ENCODE measurements around the gene DRC7. TPM values are rescaled to one million over a fixed set of nuclear protein-coding genes. Genes with fewer than 3 reads are reported as not detected.
A peak's percentile ranks its signal among the peaks of the same experiment; 100 is the strongest.

The DRC7 gene
- total and polyA plus RNA-seq, 10 of the 15 experiments (the other 5 are each of a cell fraction or from before 2014, with no cell fraction given) = 0.06 to 0.49 (median 0.14) TPM; not detected in 4

DNA sequence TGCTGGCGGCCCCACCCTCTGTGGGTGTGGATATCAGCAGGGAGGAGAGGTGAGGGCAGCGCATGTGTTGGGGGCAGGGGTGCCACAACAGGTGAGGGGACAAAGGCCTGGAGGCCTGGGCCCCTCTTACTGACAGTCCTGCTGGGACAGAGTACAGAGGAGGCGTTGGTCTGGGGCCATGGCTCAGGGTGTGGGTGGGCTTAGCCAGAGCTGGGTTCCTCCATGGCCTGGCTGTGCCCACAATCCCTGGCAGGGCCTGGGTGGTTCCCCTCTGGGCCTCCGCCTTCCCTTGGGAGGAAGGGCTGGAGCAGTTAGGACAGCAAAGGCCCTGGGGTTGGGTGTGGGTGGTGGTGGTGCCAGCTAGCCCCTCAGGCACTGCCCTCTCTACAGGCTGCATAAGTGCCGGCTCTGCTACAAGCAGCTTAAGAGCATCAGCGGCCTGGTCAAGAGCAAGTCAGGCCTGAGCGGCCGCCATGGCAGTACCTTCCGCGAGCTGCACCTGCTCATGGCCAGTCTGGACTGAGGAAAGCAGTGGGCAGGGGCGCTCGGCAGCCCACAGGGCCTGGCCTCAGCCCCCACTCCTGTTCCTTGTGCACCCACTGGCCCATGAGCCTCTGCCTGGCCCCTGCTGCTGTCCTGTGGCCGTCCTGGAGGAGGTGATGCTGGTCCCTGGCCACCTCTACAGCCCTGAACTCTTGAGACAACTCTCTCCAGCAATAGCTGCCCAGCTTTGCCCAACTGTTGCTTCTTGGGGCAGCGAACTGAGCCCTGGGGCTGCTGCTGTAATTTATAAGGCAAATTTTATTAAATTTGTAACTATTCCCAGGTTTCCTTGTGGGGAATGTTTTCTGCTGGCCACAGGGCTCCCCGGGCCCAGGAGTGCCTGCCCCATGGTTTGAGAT is 62.1 kb downstream of the DRC7 start:
- SMC1A ChIA-PET (ENCODE audit: uncharacterized antibody, unreplicated experiment) = interaction anchor here (0.9 to 1.4 kb wide), 2 partner anchors 142 to 245 kb away, joined by 3 to 5 read pairs; no protein-coding TSS in a partner anchor
- Histone ChIP-seq H4K20me1 (ENCODE audit: control insufficient read depth, insufficient read depth) (no peaks in the 10 kb centered on the region), H3K4me2 (ENCODE audit: control insufficient read depth, insufficient read depth) (no peak overlapping the region), H3K27me3 (replicated peaks in 1 of 2; ENCODE audit: control insufficient read depth in 2 of 2, insufficient read depth in 2 of 2, low read length in 1 of 2) (no peaks in the 10 kb centered on the region), H3K36me3 (ENCODE audit: control insufficient read depth in 2 of 2, insufficient read depth in 2 of 2, low read length in 1 of 2) (no peaks in the 10 kb centered on the region; a peak in 1 of 4 replicates), H3K79me2 (ENCODE audit: control insufficient read depth, insufficient read depth, low read length) (no peaks in the 10 kb centered on the region), H2AFZ (ENCODE audit: control insufficient read depth, low read depth, low read length) (no peak overlapping the region), H3K9me3 (replicated peaks; ENCODE audit: control insufficient read depth, insufficient read depth, low read length) (no peaks in the 10 kb centered on the region), H3K9ac (ENCODE audit: control insufficient read depth, insufficient read depth, low read length) (no peak overlapping the region), H3K4me3 (no peak overlapping the region), H3K4me1 (ENCODE audit: control insufficient read depth, insufficient read depth, low read length) (no peaks in the 10 kb centered on the region), H3K27ac (ENCODE audit: control insufficient read depth, insufficient read depth) (no peak overlapping the region)
- in situ Hi-C loops (cut with MboI) = loop anchor here (5.0 kb wide), 1 partner anchor 246 kb away; the partner anchor contains the start of genes USB1 and ZNF319
- DNase-seq (ENCODE audit: low read depth, low spot score) (no peak), FAIRE-seq (no peak), ATAC-seq (peak; percentile 4; the same call in 2 of the 3 replicates)
- 56% methylated on average over 15 of the region's 15 CpGs for WGBS (ENCODE audit: insufficient coverage, insufficient replicate concordance, low lambda C conversion rate, missing lambda C conversion rate)
- POLR2A ChIA-PET = interaction anchor here (0.5 kb wide), 1 partner anchor 1382 kb away, joined by 4 read pairs; no protein-coding TSS in a partner anchor
- CTCF ChIA-PET = interaction anchor here (0.6 to 2.5 kb wide), 14 partner anchors 11 to 369 kb away, joined by 3 to 9 read pairs (median 3); no protein-coding TSS in a partner anchor
- no TSS peak for BruUV-seq (replicated peaks)
- TF ChIP-seq, protein P1, sequence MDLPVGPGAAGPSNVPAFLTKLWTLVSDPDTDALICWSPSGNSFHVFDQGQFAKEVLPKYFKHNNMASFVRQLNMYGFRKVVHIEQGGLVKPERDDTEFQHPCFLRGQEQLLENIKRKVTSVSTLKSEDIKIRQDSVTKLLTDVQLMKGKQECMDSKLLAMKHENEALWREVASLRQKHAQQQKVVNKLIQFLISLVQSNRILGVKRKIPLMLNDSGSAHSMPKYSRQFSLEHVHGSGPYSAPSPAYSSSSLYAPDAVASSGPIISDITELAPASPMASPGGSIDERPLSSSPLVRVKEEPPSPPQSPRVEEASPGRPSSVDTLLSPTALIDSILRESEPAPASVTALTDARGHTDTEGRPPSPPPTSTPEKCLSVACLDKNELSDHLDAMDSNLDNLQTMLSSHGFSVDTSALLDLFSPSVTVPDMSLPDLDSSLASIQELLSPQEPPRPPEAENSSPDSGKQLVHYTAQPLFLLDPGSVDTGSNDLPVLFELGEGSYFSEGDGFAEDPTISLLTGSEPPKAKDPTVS (IDR thresholded peaks at IDR 0.05; ENCODE audit: low read depth, low read length) = no peak
- TF ChIP-seq, protein P2, sequence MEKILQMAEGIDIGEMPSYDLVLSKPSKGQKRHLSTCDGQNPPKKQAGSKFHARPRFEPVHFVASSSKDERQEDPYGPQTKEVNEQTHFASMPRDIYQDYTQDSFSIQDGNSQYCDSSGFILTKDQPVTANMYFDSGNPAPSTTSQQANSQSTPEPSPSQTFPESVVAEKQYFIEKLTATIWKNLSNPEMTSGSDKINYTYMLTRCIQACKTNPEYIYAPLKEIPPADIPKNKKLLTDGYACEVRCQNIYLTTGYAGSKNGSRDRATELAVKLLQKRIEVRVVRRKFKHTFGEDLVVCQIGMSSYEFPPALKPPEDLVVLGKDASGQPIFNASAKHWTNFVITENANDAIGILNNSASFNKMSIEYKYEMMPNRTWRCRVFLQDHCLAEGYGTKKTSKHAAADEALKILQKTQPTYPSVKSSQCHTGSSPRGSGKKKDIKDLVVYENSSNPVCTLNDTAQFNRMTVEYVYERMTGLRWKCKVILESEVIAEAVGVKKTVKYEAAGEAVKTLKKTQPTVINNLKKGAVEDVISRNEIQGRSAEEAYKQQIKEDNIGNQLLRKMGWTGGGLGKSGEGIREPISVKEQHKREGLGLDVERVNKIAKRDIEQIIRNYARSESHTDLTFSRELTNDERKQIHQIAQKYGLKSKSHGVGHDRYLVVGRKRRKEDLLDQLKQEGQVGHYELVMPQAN (conservative IDR thresholded peaks at IDR 0.05) = no peak
- TF ChIP-seq CHD2 (IDR thresholded peaks at IDR 0.05; ENCODE audit: borderline replicate concordance, low read depth, low read length) (no peak), ASH2L (IDR thresholded peaks at IDR 0.05; ENCODE audit: borderline replicate concordance, low read depth) (no peak), SUPT20H (IDR thresholded peaks at IDR 0.05; ENCODE audit: borderline replicate concordance, control insufficient read depth, low read depth, low read length) (no peak), MYB (IDR thresholded peaks at IDR 0.05; ENCODE audit: borderline replicate concordance, low read depth, low read length) (no peak), POLR2A (IDR thresholded peaks at IDR 0.05; ENCODE audit: low read depth, low read length) (no peak)
- intact Hi-C loops (cut with micrococcal nuclease; ENCODE audit: unreplicated experiment) = loop anchor here (1.0 to 5.0 kb wide), 2 partner anchors 106 to 249 kb away; no protein-coding TSS in a partner anchor
- RAD21 ChIA-PET (ENCODE audit: unreplicated experiment) = interaction anchor here (1.5 to 2.0 kb wide), 2 partner anchors 9 to 106 kb away, joined by 3 to 6 read pairs; no protein-coding TSS in a partner anchor
